HTERT RPE-1 (cell line): ENCODE results near the gene PRSS27.
"Not testable (repeated sequence)": the region's sequence is repeated elsewhere in the genome, so short reads cannot be mapped to it uniquely, and the experiment has no call there.

Experiments used
- in situ Hi-C: fragments of 300-500 bp; cut with MboI; formaldehyde crosslinking; loops from 4 replicates; pipeline ENCODE4 v1.14.3; 2020; ENCODE audit warnings: low sequenced_read_pairs

The PRSS27 gene

GRCh38 chr16:2698103-2698870, 21.7 kb downstream of the PRSS27 start:
- in situ Hi-C loops = no loop called here

- in situ Hi-C loops = no loop called here
Observed at GRCh38 chr16:2697401-2697948, 22.5 kb downstream of the PRSS27 start.

- in situ Hi-C loops = not testable (repeated sequence)
Observed at GRCh38 chr16:2696601-2697250, 23.3 kb downstream of the PRSS27 start.

GRCh38 chr16:2692948-2693651, 26.9 kb downstream of the PRSS27 start:
- in situ Hi-C loops = no loop called here

- in situ Hi-C loops = no loop called here
Observed at GRCh38 chr16:2692251-2692947, 27.6 kb downstream of the PRSS27 start.

- in situ Hi-C loops = no loop called here
Observed at GRCh38 chr16:2691491-2692248, 28.4 kb downstream of the PRSS27 start.

GRCh38 chr16:2690852-2691251, 29.2 kb downstream of the PRSS27 start:
- in situ Hi-C loops = no loop called here

GRCh38 chr16:2689968-2690801, 29.8 kb downstream of the PRSS27 start:
- in situ Hi-C loops = no loop called here

- in situ Hi-C loops = not testable (repeated sequence)
Observed at GRCh38 chr16:2689422-2689821, 30.6 kb downstream of the PRSS27 start.

- in situ Hi-C loops = no loop called here
Observed at GRCh38 chr16:2687531-2688308, 32.3 kb downstream of the PRSS27 start.

GRCh38 chr16:2686912-2687507, 33.0 kb downstream of the PRSS27 start:
- in situ Hi-C loops = no loop called here

- in situ Hi-C loops = not testable (repeated sequence)
Observed at GRCh38 chr16:2686075-2686474, 33.9 kb downstream of the PRSS27 start.

GRCh38 chr16:2683041-2683440, 37.0 kb downstream of the PRSS27 start:
- in situ Hi-C loops = not testable (repeated sequence)

- in situ Hi-C loops = no loop called here
Observed at GRCh38 chr16:2682209-2683021, 37.6 kb downstream of the PRSS27 start, which contains the start of gene KCTD5. Gene KCTD5 (plus strand): TSS chr16:2682523. CDS start chr16:2682549, 26 bp downstream.

GRCh38 chr16:2680360-2680759, 39.7 kb downstream of the PRSS27 start:
- in situ Hi-C loops = not testable (repeated sequence)

GRCh38 chr16:2679902-2680301, 40.1 kb downstream of the PRSS27 start:
- in situ Hi-C loops = not testable (repeated sequence)
